Eye (tissue), 1 donor: Measurements from ENCODE around the gene AZIN2.
"Not testable (repeated sequence)": the region's sequence is repeated elsewhere in the genome, so short reads cannot be mapped to it uniquely, and the experiment has no call there.

ENCODE experiments used
- DNase-seq: peaks from one replicate; pipeline ENCODE4 v3.0.0-alpha.2; 2015

AZIN2 gene

DNA sequence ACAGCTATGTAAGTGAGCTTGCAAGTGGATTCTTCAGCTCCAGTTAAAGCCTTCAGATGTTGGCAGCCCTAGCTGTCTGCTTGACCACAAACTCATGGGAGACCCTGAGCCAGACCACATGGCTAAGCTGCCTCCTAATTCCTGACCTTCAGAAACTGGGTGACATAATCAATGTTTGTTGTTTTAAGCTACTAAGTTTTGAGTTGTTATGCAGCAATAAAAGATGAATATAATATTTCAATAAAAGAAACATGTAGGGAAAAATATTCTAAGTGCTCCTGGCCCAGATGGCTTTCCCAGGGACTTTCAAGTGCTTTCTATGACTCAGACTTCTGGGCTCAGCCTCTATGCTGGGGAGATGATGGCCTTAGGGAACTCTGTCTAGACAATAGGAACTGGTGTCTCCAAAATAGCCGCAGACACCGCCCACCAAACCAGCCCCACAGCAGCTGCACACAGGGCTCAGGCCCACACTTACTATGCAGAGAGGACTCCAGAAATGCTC is 20.3 kb upstream of the AZIN2 start:
- peak; percentile 17 for DNase-seq

GRCh38 chr1:33061834-33062233 is 19.1 kb upstream of the AZIN2 start:
- no peak for DNase-seq

DNA sequence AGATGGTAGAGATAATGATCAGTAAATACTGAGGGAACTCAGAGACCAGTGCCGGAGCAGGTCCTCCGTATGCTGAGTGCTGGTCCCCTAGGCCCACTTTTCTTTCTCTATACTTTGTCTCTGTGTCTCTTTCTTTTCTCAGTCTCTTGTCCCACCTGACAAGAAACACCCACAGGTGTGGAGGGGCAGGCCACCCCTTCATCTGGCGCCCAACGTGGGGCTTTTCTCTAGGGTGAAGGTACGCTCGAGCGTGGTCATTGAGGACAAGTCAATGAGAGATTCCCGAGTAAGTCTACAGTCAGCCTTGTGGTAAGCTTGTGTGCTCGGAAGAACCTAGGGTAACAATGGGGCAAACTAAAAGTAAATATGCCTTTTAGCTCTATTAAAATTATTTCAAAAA is 16.7 kb upstream of the AZIN2 start:
- DNase-seq = not testable (repeated sequence)

GRCh38 chr1:33065301-33065700 is 15.7 kb upstream of the AZIN2 start:
- DNase-seq = no peak

- DNase-seq = not testable (repeated sequence)
These were observed 14.5 kb upstream of the AZIN2 start for GRCh38 chr1:33066477-33066876.

- DNase-seq = not testable (repeated sequence)
These were observed 12.8 kb upstream of the AZIN2 start for GRCh38 chr1:33068108-33068507.

- no peak for DNase-seq
These were observed 10.3 kb upstream of the AZIN2 start for GRCh38 chr1:33070628-33071027.

DNA sequence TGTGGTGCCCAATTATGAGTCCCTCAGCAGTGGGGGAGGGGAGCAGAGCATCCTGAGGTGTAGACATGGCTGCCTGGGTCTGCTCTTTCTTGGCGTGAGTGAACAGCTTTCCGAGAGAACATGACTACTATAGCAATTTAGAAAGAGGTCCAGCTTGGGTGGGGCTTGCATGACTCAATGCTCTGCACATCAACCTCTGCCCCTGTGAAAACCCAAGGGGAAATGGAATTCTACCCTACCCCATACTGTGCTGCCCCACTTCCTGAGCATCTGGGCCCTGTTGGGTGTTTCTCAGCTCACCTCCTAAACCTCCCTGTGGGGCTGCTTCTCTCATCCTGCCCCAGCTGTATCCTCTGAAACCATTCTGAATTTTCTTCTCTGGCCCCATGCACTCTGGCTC is 8.2 kb upstream of the AZIN2 start:
- DNase-seq = no peak

DNA sequence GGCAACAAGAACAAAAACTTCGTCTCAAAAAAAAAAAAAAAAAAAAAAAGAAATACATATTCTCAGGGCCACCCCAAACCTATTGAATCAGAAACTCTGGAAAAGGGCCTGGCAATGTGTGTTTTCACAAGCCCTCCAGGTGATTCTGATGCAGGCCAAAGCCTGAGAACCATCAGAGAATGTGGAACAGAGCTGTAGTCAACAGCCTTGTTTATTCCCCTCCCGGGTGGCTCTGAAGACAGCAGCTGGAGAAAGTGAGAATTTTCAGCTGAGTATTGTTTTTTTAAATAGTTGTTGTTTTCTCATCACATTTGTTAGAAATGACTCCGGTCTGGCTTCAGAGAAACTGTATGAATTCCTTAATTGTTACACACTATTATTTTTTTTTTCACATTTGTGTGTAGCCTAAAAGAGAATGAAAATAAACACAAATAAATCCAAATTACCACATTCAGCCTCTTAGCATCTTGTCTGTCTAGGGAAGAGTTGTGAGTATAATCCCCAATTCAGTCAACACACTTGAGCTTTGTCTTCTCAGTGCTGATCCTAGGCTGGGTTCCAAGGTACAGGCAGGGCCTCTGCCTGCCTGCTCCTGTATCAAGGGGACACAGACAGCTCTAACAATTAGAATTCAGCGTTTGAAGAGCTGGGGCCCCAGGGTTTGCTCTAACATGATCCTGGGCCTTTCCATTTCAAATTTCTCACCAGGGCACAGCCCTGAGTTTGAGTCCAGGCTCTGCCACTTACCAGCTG is 6.6 kb upstream of the AZIN2 start:
- no peak for DNase-seq

DNA sequence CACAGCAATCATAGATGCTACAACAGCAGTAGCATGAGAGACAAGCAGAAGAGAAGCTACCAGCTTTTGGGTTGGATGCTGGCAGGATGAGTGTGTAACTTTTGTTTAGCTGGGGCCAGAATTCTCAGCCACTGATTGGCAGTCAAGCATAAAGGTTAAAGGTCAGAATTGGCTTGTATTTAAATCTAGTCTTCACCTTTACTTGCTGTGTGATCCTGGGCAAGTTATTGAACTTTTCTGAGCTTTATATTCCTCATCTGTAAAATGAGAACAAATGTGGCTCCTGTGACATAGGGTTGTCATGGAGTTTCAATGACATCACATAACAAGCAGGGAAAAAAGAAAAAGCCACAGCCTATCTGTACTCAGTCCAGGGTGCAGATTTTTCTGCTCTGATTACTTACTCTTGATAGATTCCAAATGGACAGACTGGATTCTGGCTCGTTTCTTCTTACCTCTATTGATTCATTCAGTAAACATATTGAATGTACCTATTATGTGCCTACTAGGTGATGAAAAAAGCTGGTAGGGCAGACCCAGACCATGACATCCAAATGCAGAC is 2.8 kb upstream of the AZIN2 start:
- DNase-seq = no peak

- DNase-seq = no peak
These were observed 580 bp upstream of the AZIN2 start for GRCh38 chr1:33080373-33080772.

DNA sequence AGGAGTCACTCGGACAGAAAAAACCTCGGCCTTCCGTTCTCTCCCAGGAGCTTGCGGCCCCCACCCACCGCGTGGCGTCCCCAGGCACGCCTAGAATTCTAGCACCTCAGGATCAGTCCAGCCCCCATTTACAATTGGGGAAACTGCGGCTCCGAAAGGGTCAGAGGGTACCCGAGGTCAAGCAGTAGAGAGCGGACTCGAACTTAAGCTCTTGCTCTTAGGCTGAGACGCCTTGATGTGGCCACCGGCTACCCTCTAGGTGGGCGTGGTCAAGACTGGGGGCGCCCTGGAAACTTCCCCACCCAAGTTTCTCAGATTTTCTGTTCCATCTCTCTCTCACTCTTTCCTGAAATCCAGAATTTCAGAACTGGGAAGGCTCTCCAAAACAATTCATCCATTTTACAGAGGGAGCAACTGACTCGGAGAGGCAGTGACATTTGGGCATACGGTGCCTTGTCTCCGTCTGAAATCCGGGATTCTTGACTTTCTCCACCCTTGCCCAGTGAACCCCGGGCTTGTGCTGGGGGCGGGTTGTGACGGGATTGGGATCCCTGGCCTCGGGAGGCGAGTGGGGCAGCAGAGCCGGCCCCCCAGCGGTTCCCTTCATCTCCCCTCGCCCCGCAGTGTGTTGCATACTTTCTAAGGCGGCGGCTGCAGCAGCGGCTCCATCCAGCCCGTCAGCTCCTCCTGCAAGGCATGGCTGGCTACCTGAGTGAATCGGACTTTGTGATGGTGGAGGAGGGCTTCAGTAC is 777 bp downstream of the AZIN2 start:
- peak; percentile 41 for DNase-seq

DNA sequence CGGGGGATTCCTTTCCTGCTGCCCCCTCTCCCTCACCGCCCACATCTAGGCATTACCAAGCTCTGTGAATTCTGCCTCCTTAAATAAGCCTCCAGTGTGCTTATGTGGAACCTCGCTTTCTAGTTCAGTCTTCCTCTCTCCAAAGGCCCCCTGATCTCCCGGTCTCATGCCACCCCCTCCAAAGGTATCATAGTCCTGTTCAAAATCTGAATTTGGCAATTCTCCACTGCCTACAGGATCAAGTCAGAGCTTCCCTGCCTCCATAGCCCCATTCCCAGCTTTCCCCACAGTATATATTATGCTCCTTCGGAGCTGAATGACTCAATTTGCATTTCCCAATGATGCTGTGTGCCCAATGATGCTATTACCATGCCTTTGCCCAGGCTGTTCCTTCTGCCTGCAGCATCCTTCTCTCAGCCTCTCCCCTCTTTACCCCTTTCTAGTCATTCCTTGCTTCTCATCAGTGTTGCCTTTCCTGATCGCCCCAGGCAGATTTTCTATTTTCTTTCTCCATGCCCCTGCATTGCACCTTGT is 1.7 kb downstream of the AZIN2 start:
- DNase-seq = no peak

DNA sequence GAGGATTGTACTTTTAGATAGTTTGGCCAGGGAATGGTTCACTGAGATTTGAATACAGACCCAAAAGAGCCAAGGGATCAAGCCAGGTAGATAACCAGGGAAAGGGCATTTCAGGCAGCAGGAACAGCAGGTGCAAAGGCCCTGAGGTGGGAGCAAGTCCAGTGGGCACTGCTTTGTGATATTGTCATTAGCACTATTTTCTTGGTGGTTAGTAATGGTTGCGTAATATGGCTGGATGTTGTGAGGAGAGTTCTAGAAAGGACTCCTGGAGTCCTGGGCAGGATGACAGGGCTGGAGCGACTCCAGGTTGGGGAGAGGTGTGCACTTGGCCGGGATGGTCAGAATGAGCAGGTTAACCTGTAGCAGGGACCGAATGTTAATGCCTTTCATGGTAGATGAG is 4.4 kb downstream of the AZIN2 start:
- no peak for DNase-seq

- peak; percentile 90 for DNase-seq
These were observed 5.5 kb downstream of the AZIN2 start for GRCh38 chr1:33086384-33086850.

GRCh38 chr1:33087677-33088076 is 6.7 kb downstream of the AZIN2 start:
- no peak for DNase-seq

GRCh38 chr1:33088119-33088906 is 7.4 kb downstream of the AZIN2 start:
- no peak for DNase-seq

- DNase-seq = no peak
These were observed 8.5 kb downstream of the AZIN2 start for GRCh38 chr1:33089457-33089856.

- DNase-seq = no peak
These were observed 11.5 kb downstream of the AZIN2 start for GRCh38 chr1:33092438-33092837.

DNA sequence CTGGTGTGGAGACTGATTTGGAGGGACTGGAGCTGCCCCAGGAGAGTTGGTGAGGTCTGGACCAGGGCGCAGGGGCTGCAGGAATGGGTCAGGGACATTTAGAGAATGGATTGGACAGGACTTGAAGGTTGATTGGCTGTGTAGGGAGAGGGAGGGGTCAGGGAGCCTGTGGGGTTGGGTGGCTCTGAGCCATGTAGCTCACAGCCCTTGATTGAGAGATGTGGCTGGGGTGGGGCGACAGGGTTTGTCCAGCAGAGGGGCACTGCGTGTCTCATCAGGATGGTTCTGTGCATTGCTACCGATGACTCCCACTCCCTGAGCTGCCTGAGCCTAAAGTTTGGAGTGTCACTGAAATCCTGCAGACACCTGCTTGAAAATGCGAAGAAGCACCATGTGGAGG is 12.1 kb downstream of the AZIN2 start:
- DNase-seq = no peak

GRCh38 chr1:33094486-33094885 is 13.5 kb downstream of the AZIN2 start:
- no peak for DNase-seq

- DNase-seq = peak; percentile 89
These were observed 14.1 kb downstream of the AZIN2 start for GRCh38 chr1:33094971-33095604.
